Measurements from ENCODE around the gene KISS1. TPM values are rescaled to one million over a fixed set of nuclear protein-coding genes. Genes with fewer than 3 reads are reported as not detected.
A peak's percentile ranks its signal among the peaks of the same experiment; 100 is the strongest.

Gene KISS1
- polyA plus RNA-seq, 12 donors = 0.53 to 4.0 (median 0.83) TPM; not detected in 2

DNA sequence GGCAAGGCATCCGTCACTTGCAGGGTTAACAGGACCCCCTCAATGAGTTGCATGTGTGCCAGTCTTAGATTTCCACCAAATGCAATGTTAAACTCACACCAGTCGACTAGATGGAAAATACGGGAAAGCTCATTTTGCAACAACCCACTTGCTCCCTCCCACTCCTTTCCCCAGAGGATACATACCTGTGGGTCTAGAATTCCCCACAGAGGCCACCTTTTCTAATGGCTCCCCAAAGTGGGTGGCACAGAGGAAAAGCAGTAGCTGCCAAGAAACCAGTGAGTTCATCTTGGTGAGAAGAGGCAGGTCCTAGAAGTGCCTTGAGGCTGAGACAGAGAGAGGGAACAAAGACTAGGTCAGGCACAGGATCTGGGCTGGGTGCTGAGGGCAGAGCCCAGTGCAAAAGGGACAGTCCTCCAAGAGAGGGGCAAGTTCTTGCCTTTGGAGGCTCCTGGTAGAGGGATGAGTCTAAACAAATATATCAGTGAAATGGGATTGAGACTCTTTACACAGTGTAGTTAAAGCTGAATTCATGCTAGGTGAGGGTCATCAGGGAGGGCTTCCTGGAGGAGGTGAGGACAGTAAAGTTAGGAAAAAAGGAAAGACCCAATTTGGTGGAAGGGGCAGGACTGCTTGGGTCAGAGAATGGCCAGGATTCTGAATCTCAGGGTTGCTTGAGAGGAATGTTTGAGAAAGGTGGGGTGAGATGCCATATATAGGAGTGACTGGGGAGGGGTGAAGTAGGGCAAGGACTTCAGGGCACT is 3.5 kb downstream of the KISS1 start:
- no peak for DNase-seq

DNA sequence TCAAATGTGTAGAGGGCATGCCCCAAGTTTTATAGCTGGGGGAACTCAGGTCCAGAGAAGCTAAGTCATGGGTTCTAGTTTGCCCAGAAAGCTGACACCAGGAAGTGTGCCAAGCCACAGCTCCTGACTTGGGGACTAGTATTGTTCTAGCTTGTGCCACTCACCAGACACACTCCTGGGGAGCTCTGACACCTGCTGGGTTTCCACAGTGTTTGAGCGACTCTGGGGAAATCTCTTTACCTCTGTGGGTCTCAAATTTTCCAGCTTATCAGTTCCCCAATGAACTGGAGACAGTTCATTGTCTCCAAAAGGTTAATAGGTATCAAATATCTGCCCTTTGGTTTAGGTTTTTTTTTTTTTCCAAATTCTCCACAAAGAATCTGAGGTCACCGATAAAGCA is 4.2 kb downstream of the KISS1 start:
- no peak for DNase-seq

DNA sequence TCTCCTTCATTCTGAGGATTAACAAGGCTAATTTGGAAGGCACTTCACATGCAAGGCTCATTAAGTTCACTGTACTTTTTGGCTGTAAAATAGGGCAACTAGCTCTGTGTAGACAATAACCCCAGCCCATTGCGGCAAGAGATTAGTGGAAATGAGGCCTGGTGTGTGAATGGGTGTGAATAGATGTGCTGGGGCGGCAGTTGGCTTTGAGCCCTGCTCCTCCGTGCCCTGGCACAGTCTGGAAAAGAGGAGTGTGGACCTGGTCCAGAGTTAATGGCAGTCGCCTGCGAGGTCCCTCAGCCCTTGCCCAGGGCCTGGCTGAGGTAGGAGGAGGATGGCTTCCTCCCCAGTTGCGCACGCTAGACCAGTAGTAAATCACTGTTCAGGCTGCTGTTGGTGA is 4.8 kb downstream of the KISS1 start:
- DNase-seq = no peak

DNA sequence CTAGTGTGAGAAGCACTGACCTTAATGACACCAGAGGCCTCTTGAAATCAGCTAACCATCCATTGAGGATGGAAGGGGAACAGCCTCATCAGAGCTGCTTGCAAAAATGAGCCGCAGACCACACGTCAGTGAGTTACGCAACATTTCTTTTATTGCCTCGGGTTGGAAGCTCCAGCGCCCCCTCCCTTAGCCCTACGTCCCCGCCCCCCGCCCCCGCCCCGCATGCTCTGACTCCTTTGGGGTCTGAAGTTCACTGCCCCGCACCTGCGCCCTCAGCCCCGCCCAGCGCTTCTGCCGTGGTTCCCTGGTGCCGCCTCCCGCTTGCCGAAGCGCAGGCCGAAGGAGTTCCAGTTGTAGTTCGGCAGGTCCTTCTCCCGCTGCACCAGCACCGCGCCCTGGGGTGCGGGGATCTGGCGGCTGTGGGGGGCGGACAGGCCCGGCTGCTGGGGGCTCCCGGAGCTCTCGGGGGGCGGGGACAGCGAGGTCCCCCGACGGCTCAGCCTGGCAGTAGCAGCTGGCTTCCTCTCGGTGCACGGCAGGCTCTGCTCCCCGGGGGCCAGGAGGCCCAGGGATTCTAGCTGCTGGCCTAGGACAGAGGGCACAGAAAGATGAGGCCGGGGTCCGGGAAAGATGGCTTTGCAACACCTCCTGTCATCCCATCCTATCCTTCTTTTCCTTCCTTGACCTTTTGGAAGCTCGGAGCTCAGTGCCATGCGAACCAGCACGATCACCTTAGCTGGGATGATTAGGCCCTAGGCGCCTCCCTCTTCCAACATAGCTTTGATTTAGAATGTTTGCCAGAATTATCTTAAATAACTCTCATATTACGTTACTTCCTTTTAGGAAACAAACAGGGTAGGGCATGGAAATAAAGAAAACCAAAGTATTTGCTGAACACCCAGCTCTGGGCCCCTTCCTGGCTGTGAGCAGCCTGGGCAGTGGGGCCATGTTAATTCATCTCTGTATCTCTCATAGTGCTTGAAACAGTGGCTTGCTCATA is 5.8 kb downstream of the KISS1 start:
- DNase-seq = peak; percentile 31

DNA sequence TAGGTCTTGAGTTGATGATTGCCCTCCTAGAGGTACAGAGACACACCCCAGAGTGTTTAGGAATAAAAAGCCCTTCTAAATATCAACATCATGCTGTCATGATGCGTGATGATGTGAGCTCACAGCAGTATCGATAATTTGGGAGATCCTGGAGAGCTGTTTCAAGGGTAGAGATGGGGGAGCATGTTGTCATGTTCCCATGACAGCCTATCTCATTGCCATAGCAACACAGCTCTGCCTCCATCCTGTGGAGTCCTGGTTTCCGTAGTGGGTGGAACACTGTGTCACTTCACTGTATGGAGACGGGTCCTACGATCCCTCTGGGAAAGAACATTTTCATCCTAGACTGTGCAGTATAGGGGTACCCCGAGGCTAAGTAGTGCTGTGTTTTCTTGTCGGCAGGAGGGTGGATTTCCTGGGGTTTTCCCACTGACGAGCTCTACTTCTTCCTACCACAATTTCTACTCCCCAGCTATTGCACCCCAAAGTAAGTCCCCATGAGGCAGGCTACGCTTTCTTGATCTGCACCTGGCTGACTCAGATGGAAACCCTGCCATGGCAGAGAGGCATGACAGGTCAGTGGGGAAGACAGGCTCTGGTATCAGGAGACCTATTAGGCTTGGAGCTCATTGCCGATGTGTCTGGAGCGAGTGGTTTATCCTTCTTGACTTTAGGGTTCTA is 7.2 kb downstream of the KISS1 start:
- no peak for DNase-seq

DNA sequence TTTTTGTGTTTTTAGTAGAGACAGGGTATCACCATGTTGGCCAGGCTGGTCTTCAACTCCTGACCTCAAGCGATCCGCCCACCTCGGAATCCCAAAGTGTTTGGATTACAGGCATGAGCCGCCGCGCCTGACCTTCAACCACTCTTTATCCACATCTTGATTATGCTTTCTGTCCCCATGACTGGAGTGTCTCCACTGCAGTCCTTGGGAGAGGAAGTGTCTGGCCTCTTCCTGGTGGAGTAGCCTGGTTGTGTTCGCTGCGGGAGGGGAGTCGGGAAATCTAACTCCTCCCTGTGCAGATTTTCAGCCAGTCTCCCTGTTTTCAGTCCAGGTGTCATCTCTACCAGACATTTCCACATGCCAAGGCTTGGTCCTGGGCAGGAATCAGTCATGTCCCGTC is 9.7 kb downstream of the KISS1 start:
- DNase-seq = no peak

DNA sequence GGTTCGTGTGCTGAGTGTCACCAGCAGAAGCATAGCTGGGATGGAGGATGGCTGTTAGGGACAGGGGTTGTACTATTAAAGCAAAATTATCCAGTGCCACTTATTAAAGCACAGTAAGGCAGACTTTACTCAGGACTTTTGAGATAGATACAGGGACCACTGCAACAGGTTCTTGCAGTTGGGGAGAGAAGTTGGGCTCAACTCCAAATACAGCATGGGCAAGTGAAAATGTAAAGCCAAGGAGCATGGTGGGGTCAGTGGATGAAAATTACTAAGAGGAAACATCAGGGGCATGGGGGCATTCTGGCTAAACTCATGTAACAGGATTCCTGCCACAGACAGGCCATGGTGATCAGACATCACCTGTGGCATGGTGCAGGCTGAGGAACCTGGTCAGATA is 15.2 kb downstream of the KISS1 start:
- DNase-seq = no peak

DNA sequence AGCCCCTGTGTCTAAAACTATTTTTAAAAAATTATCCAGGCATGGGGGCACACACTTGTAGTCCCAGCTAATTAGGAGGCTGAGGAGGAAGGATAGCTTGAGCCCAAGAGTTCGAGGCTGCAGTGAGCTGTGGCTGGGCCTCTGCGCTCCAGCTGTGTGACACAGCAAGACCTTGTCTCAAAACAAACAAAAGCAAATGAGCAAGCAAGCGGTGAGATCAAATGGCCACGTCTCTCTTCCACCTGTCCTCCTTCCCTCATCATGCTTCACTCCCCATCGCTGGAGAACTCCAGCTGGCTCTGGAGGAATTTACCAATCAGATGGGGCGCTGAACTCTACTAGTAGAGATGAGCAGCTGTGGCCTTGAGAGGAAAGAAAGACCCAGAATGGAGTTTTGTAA is 16.2 kb downstream of the KISS1 start:
- DNase-seq = no peak

DNA sequence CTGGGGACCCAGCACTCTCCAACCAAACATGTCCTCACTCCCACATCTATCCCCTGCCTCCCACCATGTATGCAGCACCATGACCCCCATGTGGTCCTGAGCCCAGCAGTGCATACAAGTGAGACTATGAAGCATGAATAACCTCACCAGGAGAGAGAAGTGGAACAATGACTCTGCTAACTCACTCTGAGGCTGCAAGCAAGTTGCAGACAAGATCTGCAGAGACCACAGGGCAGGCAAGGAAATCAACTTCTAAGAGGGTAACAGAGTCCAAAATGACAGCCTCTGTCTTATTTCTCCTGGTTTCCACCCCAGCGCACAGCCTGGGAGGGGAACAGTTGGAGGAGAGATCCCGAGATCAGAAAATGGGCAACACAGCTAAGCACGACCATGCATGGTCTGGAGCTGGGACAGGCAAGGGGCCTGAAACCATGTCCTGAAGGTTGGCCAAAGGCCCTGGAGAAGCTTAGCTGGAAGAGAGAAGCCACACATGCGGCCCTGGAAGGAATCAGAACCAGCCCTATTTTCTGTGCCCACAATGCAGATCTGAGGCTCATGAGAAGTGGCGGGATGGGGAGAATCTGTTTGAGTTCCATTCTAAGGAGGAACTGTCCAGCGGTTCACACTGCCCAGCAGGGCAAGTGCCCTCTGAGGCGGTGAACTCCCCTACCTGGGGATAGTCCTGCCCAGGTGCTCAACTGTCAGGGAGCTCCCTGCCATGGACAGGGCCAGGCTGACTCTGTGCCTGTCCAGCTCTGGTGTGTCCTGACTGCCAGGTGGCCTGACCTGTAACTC is 17.6 kb downstream of the KISS1 start:
- no peak for DNase-seq

DNA sequence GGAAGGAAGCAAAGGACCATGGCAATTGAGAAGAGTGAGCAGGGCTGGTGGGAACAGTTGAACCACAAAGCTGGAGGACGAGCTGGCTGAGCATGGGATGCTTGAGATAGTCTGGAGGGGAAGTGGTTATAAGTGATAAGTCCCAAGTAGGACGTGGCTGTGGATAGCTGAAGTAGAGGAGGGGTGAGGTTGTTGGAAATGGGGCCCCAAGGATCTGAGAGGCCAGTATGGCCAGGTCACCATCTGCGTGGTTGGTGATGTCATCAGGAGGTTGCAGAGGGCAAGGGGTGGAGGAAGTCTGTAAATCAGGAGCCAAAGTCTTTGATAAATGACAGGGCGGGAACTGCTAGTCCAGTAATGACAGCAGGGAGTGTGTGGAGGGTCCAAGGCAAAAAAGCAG is 19.2 kb downstream of the KISS1 start:
- DNase-seq = no peak

DNA sequence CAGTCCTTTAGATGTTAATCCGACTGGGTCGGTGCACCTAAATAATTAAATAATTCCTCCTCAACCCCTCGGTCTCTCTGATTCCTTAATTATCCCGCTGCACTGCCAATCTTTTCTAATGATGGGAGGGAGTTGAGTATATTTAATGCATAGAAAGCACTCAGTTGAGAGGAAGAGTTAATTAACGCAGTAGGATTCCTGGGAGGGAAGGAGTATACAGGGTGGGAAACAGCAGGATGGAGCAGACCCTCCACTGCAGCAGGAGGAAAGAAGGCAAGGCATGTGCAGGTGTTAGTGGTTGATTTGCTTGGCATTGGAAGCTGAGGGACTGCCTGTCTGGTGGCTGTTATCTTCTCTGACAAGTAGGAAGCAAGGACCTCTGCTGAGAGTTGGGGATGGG is 20.2 kb downstream of the KISS1 start:
- no peak for DNase-seq

DNA sequence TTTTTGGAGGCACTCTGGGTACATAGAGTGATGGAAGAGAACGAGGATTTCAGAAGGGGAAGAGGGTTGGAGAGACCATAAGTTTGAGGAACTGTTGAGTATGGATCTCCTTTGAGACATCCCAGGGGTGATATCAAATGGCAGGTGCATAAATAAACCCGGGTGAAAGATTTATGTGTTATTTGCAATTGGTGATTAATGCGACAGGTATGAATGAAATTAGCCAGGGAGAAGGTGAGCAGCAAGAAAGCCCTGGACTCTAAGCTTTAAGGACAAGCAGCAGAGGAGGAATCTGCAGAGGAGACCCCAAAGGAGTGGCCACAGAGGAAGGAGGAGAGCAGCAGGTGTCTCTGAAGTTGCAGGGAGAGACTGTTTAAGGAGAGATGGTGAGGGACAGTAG is 21.3 kb downstream of the KISS1 start:
- DNase-seq = no peak

DNA sequence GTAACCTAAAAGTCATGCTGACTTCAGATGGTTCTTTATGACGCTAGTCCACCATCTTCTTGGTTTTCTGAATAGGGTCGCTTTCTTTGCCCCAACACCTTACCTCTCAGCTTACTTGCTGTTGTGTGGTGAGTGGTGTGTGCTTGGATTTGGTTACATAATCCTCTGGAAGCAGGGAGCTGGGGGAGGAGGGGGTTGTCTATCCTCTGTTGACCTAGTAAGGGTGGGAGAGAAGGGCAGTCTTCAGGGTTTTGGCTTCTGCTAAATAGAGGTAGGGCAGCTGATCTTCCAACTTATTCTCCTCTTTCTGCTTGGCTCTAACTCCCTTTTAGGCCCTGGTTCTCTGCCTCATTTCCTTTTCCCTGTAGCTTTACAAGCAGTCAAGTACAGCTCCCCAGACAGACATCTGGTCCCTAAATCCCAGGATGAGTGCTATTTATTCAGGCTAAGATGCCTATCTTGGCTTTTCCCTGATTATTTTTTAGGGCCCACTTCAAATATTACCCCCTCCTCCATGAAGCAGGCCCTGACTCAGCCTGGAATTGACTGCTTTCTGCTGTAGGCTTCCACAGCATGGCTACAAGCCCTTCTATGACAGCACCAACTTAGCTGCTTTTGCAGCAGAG is 23.8 kb downstream of the KISS1 start:
- DNase-seq = no peak

DNA sequence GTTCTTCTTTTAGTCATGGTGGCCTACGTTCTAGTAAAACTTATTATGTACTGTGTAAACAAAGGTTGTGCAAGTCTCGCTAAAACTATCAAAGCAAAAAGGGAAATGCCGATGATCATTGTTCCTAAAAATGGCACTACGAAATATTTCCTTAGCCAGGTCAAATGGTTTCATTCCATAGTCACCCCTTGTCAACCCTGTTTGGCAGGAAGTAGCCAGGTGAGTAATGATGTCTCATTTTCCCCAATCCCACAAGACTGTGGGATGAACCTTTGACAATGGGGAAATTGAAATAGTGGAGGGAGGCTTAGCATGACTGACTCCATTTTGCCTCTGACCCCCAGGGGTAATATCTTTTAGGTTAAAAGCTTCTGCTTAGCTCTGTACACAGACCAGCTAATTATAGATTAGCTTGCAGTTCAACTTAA is 24.5 kb downstream of the KISS1 start:
- DNase-seq = no peak

DNA sequence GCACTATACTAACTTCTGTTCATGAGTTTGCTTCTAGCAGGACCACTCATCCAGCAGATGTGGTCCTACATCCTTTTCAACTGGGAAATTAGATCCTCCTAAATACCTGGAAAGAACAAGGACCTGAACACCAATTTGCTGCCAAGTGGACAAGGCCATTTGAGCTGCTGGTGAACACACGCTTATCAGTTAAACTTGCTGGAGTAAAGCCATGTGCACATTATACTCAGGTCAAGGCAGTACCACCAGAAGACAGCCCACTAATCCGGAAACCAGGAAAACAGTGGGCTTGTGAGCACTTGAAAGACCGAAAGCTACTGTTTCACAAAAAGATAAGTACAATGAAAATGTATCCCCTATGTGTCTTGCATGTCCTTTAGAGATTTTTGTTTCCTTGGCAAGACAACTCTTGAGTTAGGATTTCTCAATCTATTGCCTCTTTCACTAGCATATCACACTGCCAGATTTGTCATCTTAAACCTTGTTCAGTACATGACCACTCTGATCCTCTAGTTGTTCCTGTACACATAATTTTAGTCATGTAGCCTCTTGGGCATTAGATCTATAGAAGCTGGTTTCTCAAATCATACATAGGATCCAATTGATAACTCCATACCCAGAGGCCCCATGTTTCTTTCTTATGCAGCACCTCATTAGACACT is 25.7 kb downstream of the KISS1 start:
- DNase-seq = no peak

DNA sequence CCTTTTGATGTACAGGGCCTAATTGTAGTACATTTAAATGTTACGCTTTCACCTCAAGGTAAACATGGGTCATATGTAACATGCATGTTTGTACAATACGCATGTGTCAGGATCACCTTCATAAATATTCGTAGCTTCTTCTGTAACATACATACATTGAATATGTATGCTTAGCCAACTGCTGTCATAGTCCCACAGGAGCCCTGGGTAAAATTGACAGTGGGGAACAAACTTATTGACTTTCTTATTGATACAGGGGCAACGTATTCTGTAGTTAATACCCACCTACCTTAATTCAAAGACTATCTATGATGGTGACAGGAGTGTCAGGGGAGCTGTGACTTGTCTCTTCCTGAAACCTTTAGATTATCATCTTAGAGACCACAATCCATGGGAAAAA is 26.4 kb downstream of the KISS1 start:
- DNase-seq = no peak

DNA sequence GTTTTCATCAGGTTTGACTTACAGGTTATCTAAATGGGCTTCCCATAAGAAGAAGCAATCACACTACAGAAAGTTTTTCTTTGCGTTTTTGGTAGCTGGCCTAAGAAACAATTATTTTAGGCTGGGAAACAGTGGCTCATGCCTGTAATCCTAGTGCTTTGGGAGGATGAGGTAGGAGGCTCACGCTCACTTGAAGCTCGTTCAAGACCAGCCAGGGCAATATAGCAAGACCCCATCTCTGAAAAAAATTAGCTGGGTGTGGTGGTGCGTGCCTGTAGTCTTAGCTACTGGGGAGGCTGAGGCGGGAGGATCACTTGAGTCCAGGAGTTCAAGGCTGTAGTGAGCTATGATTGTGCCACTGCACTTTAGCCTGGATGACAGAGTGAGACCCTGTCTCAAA is 28.6 kb downstream of the KISS1 start:
- no peak for DNase-seq

DNA sequence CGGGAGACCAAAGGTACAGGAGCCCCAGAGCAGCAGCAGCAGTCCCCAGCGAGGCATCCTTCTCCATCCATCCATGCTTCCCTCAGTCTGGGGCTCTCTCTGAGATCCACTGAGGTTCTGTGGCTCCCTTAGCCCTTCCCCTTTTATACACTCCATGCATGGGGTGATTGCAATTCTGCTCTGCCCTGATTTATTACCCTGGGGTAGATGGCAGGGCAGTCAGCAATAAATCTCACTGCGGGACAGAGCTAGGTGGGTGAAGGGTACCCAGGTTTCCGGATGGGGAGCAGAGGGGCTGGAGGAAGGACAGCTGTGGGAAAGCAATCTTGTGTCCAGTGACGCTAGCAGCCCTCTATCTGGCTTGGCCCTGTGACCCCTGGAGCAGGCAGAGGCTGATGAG is 30.1 kb downstream of the KISS1 start, which contains the start of gene REN:
Gene REN, minus strand, starts transcription at position 119 of the 400 bp plus-strand sequence. Its CDS starts 44 bp downstream, at position 75.
- DNase-seq = no peak

DNA sequence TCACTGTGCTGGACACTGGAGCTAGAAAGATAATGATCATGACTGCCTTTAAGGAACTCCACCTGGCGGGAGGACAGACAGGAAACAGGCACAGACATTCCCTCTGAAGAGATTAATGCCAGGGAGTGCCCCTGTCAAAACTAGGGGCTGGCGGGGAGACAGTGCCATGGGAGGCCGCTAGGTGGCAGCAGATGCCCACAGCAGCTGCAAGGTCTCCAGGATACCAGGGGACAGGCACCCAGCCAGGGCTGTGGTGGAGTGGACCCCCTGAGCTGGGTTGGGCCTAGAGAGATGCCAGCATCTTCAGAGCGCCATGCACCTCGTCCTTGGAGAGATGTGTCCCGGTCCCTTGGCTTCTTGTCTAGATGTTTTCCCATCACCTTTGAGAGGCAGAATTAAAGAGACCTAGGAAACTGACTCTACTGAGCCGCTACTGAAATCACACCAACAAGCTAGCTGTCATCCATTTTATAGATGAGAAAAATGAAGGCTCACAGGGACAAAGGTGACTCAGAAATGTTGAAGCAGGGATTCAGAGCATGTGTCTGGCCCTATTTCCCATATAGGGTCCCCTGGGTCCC is 33.7 kb downstream of the KISS1 start:
- DNase-seq = peak; percentile 77
